ENCODE results near the gene MRAS.

- TF ChIP-seq, protein P1, sequence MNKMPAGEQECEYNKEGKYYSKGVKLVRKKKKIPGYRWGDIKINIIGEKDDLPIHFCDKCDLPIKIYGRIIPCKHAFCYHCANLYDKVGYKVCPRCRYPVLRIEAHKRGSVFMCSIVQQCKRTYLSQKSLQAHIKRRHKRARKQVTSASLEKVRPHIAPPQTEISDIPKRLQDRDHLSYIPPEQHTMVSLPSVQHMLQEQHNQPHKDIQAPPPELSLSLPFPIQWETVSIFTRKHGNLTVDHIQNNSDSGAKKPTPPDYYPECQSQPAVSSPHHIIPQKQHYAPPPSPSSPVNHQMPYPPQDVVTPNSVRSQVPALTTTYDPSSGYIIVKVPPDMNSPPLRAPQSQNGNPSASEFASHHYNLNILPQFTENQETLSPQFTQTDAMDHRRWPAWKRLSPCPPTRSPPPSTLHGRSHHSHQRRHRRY (tag by site-specific recombination; IDR thresholded peaks at IDR 0.05), result no peak
- no peak for TF ChIP-seq SALL2 (tag by site-specific recombination; IDR thresholded peaks at IDR 0.05; ENCODE audit: borderline replicate concordance)
- no peak for TF ChIP-seq ZNF214 (tag by site-specific recombination; IDR thresholded peaks at IDR 0.05; ENCODE audit: borderline replicate concordance)
- TF ChIP-seq CTCF (tag by site-specific recombination; IDR thresholded peaks at IDR 0.05), result no peak
- TF ChIP-seq ZNF211 (tag by site-specific recombination; IDR thresholded peaks at IDR 0.05; ENCODE audit: low read depth), result no peak
- no peak for TF ChIP-seq ZBTB7A (tag by site-specific recombination; IDR thresholded peaks at IDR 0.05; ENCODE audit: low read depth)
- TF ChIP-seq ZNF791 (tag by site-specific recombination; IDR thresholded peaks at IDR 0.05), result no peak
- TF ChIP-seq ZNF530 (tag by site-specific recombination; IDR thresholded peaks at IDR 0.05; ENCODE audit: low read depth), result no peak
Measured at GRCh38 chr3:138389841-138390581, 41.6 kb downstream of the MRAS start.

Data from HEK293 (cell line).